GM18498 (cell line): ENCODE results near the gene ROMO1.
A peak's percentile ranks its signal among the peaks of the same experiment; 100 is the strongest.
"Not testable (repeated sequence)": the region's sequence is repeated elsewhere in the genome, so short reads cannot be mapped to it uniquely, and the experiment has no call there.

Experiments used
- ATAC-seq: cut with Tn5 transposase; IDR thresholded peaks from one replicate; pipeline ENCODE4 v1.9.1; 2021; ENCODE audit warnings: mild to moderate bottlenecking, moderate library complexity; ENCODE audit not compliant: unreplicated experiment

The ROMO1 gene

DNA sequence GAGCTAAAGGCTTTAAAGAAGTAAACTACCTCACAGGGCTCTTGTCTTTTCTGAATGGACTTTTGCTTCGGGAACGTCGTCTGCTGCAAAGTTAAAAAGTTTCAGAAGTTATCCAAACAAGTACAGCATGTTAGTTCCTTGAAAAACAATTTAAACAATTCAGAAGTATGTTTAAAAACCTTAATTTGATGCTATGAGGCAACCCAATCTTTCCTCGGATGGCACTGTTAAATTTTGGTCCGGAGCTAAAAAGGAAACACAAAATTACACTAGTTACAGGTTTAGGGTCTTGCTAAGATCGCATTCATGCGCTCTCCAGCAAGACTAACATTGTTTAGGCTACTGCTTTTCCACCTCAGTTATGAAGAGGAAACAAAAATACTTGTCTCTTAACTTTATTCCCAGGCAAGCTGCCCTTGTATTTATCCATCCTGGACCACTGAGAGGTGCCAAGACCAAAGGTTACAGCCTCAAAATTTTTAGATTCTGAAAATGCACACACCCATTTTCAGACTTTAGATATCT is 30.1 kb downstream of the ROMO1 start:
- ATAC-seq: no peak

DNA sequence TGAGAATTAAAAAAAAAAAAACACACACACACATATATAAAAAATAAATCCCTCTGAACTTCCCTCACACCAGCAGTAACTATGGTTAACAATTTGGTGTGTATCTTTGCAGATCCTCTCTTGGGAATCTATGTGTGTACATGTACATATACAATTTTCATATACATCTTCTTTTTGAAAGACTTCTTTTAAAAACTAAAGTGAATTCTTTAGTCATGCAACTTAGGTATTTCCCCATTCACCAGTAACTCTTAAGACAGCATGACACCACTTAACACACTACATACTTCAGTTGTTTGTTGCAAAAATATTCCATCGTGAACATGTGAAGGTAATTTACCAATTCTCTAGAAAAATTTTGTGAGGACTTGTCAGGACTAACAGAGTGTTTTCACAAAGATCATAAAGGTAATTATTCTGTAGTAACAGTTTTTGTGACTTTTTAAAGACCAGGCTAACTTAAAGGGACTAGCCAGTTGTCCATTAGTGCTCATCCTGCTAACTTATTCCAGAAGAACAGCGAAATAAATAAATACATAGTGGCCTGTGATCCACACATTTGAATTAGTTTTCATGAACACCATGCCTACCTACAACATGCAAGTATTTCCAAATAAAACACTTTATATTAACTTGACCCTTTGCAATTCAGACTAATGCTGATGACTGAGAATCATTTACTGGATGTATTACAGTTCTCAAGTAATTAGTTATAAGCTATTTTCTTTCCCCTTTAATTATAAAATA is 30.8 kb downstream of the ROMO1 start:
- no peak for ATAC-seq

DNA sequence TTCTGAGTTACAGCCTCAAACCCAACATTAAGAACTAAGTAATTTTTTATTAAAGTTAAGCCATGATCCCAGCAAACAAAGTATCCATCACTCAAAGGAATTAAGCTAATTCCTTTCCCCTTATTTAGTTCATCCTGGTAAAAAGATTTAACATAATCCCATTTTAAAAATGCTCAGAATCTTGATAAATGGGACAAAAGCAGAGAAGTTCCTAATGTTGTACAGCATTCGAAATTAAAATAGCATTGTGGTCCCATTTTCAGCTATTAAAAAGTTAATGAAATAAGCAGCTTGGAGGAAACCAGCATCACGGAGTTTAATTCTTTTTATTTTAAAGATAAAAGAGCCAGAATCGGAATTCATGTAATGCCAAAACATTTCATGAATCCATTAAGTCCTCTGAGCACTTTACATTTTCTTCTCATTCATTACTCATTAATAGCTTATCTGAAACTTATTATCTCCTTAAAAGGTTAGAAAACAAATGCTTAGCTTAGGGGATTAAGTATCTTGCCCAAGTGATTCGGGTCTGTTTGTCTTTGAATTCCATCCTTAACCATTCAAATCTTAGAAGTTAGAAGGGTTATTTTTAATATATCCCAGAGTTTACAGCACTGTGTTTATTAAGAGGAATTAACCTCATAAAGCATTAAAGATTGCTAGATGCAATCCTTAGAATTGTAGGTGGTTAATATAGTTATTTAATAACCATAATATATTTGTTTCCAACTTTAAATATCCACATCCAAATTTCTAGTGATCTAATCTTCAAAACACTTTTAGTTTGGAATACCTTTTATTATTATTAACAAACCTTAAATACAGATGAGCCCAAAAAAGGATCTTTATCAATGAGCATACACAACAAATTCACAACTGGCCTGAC is 31.6 kb downstream of the ROMO1 start:
- no peak for ATAC-seq

DNA sequence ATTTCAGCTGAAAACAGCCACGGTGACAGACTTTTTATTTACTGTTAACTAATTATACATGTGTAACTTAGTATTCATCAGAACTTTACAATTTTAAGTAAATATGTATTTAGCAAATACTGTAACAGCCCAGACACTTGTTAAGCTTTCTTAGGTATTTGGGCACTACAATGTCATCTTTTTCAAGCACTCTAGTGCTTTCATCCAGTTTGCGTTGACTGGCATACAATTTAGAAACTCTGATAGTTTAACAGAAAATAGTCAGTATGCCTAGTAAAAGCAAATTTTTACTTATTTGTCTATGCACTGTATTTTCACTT is 32.2 kb downstream of the ROMO1 start:
- ATAC-seq: no peak

DNA sequence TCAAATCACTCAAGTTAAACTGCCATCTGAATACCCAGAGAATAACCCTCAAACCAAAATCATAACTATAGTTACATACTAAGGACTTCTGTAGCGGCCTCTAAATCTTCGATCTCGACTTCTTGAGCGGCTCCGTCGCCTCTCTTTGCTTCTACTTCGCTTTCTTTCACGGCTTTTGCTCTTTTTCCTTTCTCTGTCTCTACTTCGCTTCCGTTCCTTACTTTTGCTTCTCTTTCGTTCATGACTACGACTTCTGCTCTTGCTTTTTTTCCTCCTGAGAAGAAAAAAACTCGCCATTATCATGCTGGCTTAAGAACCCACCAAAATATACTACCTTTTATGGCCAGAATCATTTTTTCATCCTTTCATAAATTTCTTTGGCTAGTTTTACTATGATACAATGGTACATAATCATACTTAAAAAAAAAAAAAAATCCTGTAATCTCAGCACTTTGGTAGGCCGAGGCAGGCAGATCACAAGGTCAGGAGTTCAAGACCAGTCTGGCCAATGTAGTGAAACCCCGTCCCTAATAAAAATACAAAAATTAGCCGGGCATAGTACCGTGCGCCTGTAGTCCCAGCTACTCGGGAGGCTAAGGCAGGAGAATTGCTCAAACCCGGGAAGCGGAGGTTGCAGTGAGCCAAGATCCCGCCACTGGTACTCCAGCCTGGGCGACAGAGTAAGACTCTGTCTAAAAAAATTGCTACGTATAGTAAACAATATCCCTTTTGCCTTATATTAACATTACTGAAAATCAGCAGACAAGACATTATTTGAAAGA is 32.8 kb downstream of the ROMO1 start:
- no peak for ATAC-seq

DNA sequence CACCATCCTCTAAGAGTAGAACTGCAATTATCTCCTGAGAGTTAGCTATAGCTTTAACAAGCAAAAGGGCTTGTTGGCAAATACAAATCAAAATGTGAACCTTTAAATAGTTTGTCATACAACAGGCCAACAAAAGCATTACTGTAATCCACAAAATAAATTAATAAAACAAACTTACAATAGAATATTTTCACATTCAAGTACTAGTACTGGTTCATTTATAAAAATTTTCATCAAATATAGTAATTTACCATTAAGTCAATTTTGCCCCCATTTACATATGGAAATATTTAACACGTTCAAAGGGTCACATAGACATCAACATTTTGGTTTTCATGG is 33.4 kb downstream of the ROMO1 start:
- ATAC-seq: no peak

DNA sequence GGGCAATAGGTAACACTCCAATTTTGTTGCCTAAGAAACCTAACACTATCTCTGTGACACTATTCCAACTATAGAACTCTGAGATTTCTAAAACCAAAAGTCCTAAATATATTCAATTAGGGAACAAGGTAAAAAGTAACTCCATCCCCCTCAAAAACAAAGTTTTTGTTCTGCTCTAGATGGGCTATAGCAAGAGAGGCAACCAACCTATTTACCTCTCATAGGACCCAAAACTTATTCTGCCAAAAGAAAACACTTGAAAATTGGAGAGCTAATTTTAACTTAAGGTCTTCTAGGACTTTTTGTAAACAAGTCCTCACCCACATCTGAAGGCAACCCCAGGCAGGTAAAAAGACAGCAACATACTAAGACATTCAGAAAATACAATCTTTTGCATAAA is 35.2 kb downstream of the ROMO1 start:
- ATAC-seq: no peak

DNA sequence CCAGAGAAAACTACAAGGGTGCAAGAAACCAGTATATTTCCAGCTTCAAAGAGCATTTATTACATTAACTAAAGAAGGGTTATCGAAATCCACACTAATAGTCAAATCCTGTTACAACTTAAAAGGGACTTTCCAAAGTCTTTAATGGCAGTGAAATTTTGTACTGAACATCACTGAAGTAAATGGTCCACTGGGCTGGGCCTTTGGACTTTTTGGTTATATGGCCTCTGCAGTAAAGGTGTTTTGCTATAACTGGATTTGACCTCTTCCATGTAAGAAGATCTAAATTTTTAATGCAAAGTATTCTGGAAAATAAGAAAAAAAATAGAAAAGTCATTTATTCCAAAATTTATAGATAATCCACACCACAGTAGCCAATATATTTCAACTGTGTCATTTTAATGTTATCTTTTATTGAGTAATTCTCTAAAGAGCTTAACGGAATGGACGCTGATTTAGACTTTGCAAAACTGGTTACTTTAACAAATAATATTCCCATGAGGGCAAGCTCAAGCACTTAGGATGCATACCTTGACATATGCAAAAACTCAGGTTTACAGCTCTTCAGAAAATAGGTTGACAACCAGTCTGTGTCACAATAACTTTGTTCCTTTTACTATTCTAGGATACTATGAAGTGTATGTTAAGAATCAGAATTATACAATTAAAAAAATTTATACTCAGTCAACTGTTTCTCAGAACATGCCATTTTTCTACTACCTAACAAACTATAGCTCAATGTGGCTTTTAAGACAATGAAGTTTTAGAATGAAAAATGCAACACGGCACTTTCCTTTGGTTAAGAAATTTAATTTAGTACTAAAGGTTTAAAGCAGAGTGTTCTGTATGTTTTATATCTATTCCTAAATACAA is 35.8 kb downstream of the ROMO1 start:
- no peak for ATAC-seq

DNA sequence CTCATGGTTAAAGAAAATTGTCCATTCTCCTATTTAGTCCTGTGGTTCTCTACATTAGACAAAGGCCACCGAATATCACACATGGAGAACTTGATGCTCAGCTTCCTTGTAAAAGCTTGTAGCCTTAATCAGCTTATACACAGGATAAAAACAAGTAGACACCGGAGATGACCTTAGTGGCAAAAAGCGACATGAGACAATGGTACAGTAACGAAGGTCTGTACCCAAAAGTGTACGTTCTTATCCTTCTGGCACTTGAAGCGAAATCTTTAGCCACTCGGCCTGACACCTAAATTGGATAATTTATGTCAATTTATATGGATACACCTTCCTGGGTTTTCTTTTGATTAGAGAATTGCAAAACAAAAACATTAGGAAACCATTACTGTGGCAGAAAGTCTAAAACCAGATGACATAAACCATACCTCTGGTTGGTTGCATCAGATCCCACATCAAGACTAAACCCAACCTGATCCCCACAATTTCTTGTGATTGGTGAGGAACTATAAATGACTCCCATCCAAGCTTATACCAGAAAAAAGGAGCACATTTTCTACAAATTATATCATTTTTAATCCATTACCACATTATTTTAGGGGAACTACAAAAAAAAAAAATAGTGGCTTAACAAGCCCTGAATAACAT is 36.7 kb downstream of the ROMO1 start:
- ATAC-seq: no peak

DNA sequence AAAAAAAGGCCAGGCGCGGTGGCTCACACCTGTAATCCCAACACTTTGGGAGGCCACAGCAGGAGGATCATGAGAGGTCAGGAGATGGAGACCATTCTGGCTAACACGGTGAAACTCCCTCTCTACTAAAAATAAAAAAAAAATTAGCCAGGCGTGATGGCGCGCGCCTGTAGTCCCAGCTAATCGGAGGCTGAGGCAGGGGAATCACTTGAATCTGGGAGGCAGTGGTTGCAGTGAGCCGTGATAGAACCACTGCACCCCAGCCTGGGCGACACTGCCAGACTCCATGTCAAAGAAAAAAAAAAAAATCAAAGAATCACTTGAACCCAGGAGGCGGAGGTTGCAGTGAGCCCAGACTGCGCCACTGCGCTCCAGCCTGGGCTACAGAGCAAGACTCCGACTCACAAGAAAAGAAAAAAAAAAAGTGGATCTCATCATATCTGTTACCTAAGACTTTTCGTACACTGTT is 38.7 kb downstream of the ROMO1 start:
- ATAC-seq: no peak

DNA sequence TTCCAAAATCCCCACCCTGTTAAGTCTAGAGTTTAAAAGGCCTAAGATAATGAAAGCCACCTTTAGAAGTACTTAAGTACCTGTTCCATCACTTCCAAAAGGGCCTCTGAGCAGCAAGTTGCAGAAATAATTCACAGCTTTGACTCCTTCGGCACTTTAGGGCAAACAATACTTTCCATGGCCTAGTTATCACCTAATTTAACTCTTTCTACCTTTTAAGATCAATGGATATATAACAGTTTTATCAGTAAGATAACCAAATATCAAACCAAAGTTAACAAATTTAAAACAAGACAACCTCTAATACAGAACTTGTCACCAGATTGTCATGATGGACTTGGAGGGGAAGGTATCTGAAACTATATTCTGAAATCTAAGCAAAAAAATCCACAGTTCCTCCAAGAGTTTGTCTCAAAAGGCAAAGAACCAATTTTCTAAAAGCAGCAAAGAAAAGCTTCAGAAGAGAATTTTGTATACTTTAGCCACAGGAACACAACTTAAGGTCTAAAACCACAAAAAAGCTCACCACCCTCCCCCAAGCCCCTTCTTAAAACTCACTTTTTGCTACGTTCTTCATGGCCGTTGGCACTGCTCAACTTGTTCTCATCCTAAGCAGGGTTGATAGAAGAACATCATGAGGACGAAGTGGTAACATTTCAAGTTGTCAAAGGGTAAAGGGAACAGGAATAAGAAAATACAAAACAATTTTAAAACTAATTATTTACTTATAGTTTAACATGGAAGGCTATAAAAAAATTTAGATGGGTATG is 39.4 kb downstream of the ROMO1 start:
- no peak for ATAC-seq

DNA sequence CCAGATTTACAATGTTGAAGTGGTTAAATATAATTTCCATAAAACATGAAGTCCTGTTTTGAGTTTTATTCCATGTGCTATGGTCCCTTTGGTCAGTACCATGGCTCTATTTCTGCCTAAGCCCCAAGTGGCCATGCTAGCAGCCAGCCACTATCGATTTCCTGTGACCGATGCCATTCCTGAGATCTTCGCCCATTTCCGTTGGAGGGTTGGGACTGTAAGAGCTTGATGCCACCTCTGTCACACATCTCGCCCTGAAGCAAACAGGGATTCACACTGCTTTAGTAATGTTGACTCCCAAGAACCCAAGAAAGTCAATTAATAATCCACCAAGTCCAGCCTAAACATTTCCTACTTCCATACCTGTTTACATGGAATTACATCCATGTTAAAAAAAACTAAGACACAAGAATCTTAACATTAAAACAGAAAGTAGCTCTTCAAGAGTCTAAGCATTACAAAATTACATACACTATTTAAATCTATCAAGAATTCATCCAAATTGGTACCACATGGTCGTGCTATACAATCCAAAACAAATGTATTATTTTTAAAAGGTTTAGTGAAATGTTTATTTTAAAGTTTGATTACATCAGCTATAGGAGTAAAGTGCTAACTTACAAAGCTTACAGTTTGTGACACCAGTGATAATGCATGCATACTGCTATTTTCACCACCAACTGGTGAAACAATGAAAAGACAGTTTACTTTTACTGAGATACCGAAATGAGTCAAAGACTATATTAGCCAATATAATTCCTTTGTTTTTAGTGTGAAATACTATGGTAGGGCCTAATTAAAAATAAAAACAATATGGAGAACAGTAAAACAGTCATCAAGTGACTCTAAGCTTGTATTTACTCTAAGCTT is 40.3 kb downstream of the ROMO1 start:
- ATAC-seq: no peak

DNA sequence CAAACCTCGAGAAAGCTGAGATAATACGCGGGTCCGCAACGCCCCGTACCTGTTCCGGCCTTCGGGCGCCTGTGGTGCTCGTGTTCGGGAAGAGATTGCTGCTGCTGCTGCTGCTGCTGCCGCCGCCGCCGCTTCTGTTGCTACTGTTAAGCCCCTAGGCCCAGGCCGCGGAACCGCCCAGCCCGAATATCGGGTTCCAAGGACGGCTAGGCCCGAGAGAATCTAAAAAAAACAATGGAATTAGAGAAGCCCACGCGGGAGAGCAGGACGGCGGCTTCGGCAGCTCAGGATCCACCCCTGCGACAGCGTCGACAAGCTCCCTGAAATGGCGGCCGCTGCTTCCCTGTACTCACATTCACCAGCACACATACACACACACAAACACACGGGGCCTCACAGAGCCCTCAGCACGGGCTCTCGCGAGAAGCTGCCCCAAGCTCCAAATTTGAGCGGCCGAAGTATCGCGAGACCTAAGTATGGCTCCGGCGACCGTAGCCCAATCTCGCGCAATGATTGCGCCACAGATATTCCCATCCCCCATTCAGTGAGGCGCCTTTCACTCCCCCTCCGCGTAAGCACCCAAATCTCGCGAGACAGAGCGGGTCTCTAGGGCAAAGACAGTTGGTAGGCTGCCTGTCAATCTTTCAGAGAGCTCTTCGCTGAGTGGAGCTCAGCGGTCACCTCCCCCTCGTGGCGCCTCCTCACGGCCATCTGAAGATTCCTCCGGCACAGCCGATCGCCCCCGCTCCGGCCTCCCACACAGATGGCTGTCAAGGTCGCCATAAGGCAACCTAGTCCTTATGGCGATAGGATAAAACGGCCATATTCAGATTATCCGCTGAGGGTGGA is 42.9 kb downstream of the ROMO1 start, which contains the start of gene RBM39:
TSS of gene RBM39 (minus strand) at position 369 of the 849 bp plus-strand sequence. CDS start 1,386 bp downstream, outside the sequence.
- peak; percentile 86 for ATAC-seq

DNA sequence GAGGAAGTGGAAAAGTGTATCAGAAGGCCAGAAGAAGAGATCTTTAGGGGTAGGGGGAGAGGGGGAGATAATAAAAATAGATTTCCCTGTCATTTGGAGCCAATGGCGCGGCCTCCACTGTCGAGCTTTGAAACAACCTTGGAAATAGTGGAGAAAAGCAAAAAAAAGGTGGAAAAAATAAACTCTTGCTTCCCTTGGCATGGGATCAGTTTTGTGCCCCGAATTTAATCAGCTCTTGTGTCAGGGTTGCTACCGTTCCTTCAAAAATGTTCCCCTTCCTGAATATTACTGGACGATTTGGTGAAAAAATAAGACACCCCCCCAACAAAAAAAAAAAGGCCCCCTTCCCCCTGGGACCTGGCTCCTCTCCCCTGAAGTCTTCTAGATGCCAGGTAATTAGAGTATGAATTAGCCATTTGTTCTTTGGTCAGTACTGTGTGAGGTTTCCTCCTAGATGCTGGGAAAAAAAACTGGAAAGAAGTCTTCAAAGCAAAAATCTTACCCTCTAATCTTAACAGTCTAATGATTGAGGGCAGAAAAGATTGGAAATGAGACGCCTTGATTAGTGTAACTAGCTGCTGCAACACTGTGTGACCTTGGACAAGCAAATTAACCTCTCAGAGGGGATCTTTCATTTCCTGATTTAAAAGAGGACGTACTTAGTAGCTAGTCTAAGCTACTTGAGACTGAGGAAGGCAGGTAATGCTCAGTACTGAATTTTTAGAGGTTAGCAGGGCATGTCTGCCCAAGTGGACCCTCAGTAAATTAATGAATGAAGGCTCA is 43.7 kb downstream of the ROMO1 start:
- no peak for ATAC-seq

DNA sequence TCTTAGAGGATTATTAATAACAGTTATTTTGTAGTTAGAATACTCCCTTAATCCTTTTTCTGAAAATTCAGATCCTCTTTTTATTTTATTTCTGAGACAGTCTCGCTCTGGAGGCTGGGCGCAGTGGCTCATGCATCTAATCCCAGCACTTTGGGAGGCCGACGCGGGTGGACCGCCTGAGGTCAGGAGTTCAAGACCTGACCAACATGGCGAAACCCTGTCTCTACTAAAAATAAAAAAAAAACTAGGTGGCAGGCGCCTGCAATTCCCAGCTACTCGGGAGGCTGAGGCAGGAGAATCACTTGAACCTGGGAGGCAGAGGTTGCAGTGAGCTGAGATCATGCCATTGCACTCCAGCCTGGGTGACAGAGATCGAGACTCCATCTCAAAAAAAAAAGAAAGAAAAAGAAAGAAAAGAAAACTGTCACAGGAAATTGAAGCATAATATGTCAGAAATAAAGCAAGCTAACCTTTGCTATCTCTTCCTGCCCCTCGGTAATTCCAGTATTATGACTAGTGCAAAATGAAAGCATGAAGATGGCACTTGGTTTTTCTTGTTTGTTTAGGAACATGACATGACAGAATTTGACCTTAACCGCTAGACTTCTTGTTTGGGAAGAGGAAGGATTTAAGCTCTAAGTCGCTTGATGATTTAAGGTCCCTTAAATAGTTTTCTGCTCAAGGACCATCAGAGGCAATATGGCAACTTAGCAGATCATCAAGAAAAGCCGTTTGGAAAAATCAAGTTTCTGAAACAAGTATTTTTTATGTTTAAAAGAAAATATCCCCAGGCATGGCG is 44.7 kb downstream of the ROMO1 start:
- no peak for ATAC-seq

DNA sequence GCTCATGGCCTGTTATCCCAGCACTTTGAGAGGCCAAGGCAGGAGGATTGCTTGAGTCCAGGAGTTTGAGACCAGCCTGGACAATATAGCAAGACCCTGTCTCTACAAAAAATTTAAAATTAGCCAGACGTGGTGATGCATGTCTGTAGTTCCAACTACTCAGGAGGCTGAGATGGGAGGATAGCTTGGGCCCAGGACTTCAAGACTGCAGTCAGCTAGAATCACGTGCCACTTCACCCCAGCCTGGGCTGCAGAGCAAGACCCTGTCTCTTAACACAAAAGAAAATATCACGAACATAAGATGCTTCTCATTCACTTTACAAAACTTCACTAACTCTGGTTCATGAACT is 45.3 kb downstream of the ROMO1 start:
- ATAC-seq: not testable (repeated sequence)
